Ovary (tissue), 3 donors: ENCODE measurements around the gene SLC24A4.

Experiments used
- EP300 ChIP-seq: sonication (generic); formaldehyde crosslinking; IDR thresholded peaks from one replicate; pipeline ENCODE4 v1.6.1; 2017; ENCODE audit warnings: antibody characterized with exemption
- POLR2A ChIP-seq: fragments of 450-650 bp; IDR thresholded peaks from one replicate; pipeline ENCODE4 v1.6.1; 2017; ENCODE audit warnings: antibody characterized with exemption, mild to moderate bottlenecking, moderate library complexity
- TF ChIP-seq, protein P1 (sequence below), 3 donors: fragments of 450-650 bp in 2 of 3; fragments of 200-600 bp in 1 of 3; IDR thresholded peaks; one replicate each; pipeline versions ENCODE4 v1.5.1 to v1.8.0; 2016 to 2022; ENCODE audit warnings: antibody characterized with exemption in 3 of 3, mild to moderate bottlenecking in 1 of 3
- donor health status: DM: no; HTN: no; CAD: no.

DNA sequence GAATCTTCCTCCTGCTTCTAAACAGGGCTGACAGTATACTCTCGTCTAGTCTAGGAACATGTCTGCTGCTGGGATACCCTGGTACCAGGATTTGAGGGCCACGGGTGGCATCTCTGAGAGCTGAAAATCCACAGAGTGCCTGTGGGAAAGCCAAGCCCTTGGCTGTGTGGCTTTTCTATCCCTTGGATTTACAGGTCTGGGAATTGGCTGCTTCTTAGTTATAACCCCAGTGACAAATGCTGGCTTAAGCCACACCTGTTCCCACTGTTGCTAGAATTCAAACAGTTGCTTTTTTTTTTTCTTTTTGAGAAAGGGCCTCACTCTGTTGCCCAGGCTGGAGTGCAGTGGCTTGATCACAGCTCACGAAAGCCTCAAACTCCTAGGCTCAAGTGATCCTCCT, 176.3 kb downstream of the SLC24A4 start:
- TF ChIP-seq POLR2A (no peak), EP300 (no peak)
- TF ChIP-seq, protein P1, sequence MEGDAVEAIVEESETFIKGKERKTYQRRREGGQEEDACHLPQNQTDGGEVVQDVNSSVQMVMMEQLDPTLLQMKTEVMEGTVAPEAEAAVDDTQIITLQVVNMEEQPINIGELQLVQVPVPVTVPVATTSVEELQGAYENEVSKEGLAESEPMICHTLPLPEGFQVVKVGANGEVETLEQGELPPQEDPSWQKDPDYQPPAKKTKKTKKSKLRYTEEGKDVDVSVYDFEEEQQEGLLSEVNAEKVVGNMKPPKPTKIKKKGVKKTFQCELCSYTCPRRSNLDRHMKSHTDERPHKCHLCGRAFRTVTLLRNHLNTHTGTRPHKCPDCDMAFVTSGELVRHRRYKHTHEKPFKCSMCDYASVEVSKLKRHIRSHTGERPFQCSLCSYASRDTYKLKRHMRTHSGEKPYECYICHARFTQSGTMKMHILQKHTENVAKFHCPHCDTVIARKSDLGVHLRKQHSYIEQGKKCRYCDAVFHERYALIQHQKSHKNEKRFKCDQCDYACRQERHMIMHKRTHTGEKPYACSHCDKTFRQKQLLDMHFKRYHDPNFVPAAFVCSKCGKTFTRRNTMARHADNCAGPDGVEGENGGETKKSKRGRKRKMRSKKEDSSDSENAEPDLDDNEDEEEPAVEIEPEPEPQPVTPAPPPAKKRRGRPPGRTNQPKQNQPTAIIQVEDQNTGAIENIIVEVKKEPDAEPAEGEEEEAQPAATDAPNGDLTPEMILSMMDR (IDR thresholded peaks at IDR 0.05), result no peak
